ENCODE data around the gene PARD3. TPM values are rescaled to one million over a fixed set of nuclear protein-coding genes. Genes with fewer than 3 reads are reported as not detected.

Gene PARD3
- total RNA-seq, 1 donor from 2014 or later: 64.5 TPM

- no peak for ATAC-seq
Measured at GRCh38 chr10:34112171-34112782, 702.8 kb downstream of the PARD3 start.

GRCh38 chr10:34111179-34111578 lies 703.9 kb downstream of the PARD3 start:
- ATAC-seq: no peak

GRCh38 chr10:34109952-34110702 lies 705.0 kb downstream of the PARD3 start:
- peak; percentile 82 for ATAC-seq

GRCh38 chr10:34109495-34109894 lies 705.6 kb downstream of the PARD3 start:
- no peak for ATAC-seq

GRCh38 chr10:34107626-34108516 lies 707.2 kb downstream of the PARD3 start:
- ATAC-seq: no peak

- no peak for ATAC-seq
Measured at GRCh38 chr10:34106356-34106885, 708.7 kb downstream of the PARD3 start.

- no peak for ATAC-seq
Measured at GRCh38 chr10:34104829-34105572, 710.1 kb downstream of the PARD3 start.

GRCh38 chr10:34102893-34103506 lies 712.1 kb downstream of the PARD3 start:
- ATAC-seq: no peak

GRCh38 chr10:34102237-34102673 lies 712.8 kb downstream of the PARD3 start:
- ATAC-seq: peak; percentile 82

- no peak for ATAC-seq
Measured at GRCh38 chr10:34101001-34101400, 714.1 kb downstream of the PARD3 start.

GRCh38 chr10:34098821-34099567 lies 716.1 kb downstream of the PARD3 start:
- no peak for ATAC-seq

GRCh38 chr10:34097682-34098081 lies 717.4 kb downstream of the PARD3 start:
- ATAC-seq: peak; percentile 47

- no peak for ATAC-seq
Measured at GRCh38 chr10:34094961-34095360, 720.1 kb downstream of the PARD3 start.

- no peak for ATAC-seq
Measured at GRCh38 chr10:34094146-34094696, 720.9 kb downstream of the PARD3 start.

- no peak for ATAC-seq
Measured at GRCh38 chr10:34092891-34093290, 722.2 kb downstream of the PARD3 start.

- peak; percentile 81 for ATAC-seq
Measured at GRCh38 chr10:34091635-34092195, 723.4 kb downstream of the PARD3 start.

- ATAC-seq: no peak
Measured at GRCh38 chr10:34089253-34089652, 725.8 kb downstream of the PARD3 start.

- no peak for ATAC-seq
Measured at GRCh38 chr10:34088208-34088794, 726.8 kb downstream of the PARD3 start.

GRCh38 chr10:34087095-34087418 lies 728.0 kb downstream of the PARD3 start:
- ATAC-seq: no peak

GRCh38 chr10:34083567-34083966 lies 731.5 kb downstream of the PARD3 start:
- ATAC-seq: no peak
